ENCODE data around the gene FARS2. TPM values are rescaled to one million over a fixed set of nuclear protein-coding genes. Genes with fewer than 3 reads are reported as not detected.

Gene FARS2
- total and polyA plus RNA-seq, 2 donors (not counting 1 experiment from before 2014, with no cell fraction given): 33.0 to 35.5 TPM

- Histone ChIP-seq H4K20me1 (ENCODE audit: control insufficient read depth, insufficient read depth, low read length, poor library complexity, severe bottlenecking) (no peaks in the 10 kb centered on the region), H3K27me3 (replicated peaks in 1 of 4; ENCODE audit: control extremely low read depth in 1 of 4, control insufficient read depth in 3 of 4, insufficient read depth in 4 of 4, low read length in 3 of 4) (no peaks in the 10 kb centered on the region), H2AFZ (ENCODE audit: insufficient read depth, low read depth, low read length, poor library complexity, severe bottlenecking) (peak overlapping the region; percentile 93), H3K79me2 (ENCODE audit: control insufficient read depth, insufficient read depth, low read length) (peaks cover 8% of the 10 kb centered on the region), H3K4me1 (ENCODE audit: control insufficient read depth in 2 of 2, insufficient read depth in 2 of 2, low read length in 2 of 2) (peaks cover 63 to 75% of the 10 kb centered on the region in 2 donors), H3K9ac (ENCODE audit: low read length) (peak overlapping the region; percentile 96), H3K9me3 (ENCODE audit: control extremely low read depth in 1 of 3, control insufficient read depth in 2 of 3, insufficient read depth in 1 of 3, low read length in 2 of 3) (peaks cover 0 to 6% (median 0%) of the 10 kb centered on the region in 3 donors), H3K4me2 (replicated peaks; ENCODE audit: low read depth, low read length, poor library complexity, severe bottlenecking) (peak overlapping the region; percentile 91), H3K36me3 (replicated peaks in 1 of 2; ENCODE audit: control extremely low read depth in 1 of 2, control insufficient read depth in 1 of 2, extremely low read depth in 1 of 2, insufficient read depth in 2 of 2, low read length in 1 of 2) (no peaks in the 10 kb centered on the region), H3K27ac (ENCODE audit: low read length in 2 of 2) (peak overlapping the region; percentile 98 to 99), H3K4me3 (ENCODE audit: control extremely low read depth in 1 of 5, extremely low read depth in 1 of 5, insufficient read depth in 1 of 5, low read depth in 2 of 5, low read length in 4 of 5) (peak overlapping the region in 2 of 5 experiments; percentile 75 to 78)
- Mint-ChIP-seq H3K9me3 (ENCODE audit: insufficient read depth) (no peaks in the 10 kb centered on the region), H3K4me1 (peaks cover 77% of the 10 kb centered on the region), H3K27me3 (no peaks in the 10 kb centered on the region), H3K4me3 (peak overlapping the region; percentile 99), H3K27ac (peak overlapping the region; percentile 100)
- intact Hi-C loops (cut with micrococcal nuclease): loop anchor here (1.0 to 10.0 kb wide), 5 partner anchors 43 to 860 kb away; partner anchors contain the start of gene LY86
- DNase-seq (no peak), ATAC-seq (ENCODE audit: low read depth) (no peak)
- POLR2A ChIA-PET: interaction anchor here (0.6 to 1.3 kb wide), 2 partner anchors 60 to 107 kb away, joined by 3 to 11 read pairs; no protein-coding TSS in a partner anchor
- 94% methylated on average over 9 of the region's 10 CpGs for WGBS (ENCODE audit: insufficient coverage)
- CTCF ChIA-PET: no interaction called here
- TF ChIP-seq CTCF (IDR thresholded peaks at IDR 0.05) (no peak), EZH2 (IDR thresholded peaks at IDR 0.05; ENCODE audit: borderline replicate concordance, insufficient read depth, low read depth, low read length, poor library complexity, severe bottlenecking) (no peak)
Observed at GRCh38 chr6:5724911-5725310, 463.6 kb downstream of the FARS2 start.

- CTCF ChIA-PET: interaction anchor here (0.8 to 2.0 kb wide), 2 partner anchors 8 to 256 kb away, joined by 3 to 7 read pairs; no protein-coding TSS in a partner anchor
Observed at GRCh38 chr6:5726976-5727718, 465.8 kb downstream of the FARS2 start.

More at GRCh38 chr6:5726976-5727718, 465.8 kb downstream of the FARS2 start:
- 85% methylated on average over 14 of the region's 17 CpGs for WGBS (ENCODE audit: insufficient coverage)
- H3K27ac Mint-ChIP-seq: peak overlapping the region; percentile 81
- ATAC-seq (ENCODE audit: low read depth): peak; percentile 9
- peaks cover 74% of the 10 kb centered on the region for H3K4me1 Mint-ChIP-seq
- TF ChIP-seq CTCF (IDR thresholded peaks at IDR 0.05) (no peak), EZH2 (IDR thresholded peaks at IDR 0.05; ENCODE audit: borderline replicate concordance, insufficient read depth, low read depth, low read length, poor library complexity, severe bottlenecking) (no peak)
- no peaks in the 10 kb centered on the region for H3K9me3 Mint-ChIP-seq (ENCODE audit: insufficient read depth)
- peak overlapping the region; percentile 11 for H3K9ac ChIP-seq (ENCODE audit: low read length)
- H3K27me3 Mint-ChIP-seq: no peaks in the 10 kb centered on the region
- H3K36me3 ChIP-seq (replicated peaks in 1 of 2; ENCODE audit: control extremely low read depth in 1 of 2, control insufficient read depth in 1 of 2, extremely low read depth in 1 of 2, insufficient read depth in 2 of 2, low read length in 1 of 2): no peaks in the 10 kb centered on the region
- peak overlapping the region in 1 of 5 experiments; percentile 17 for H3K4me3 ChIP-seq (ENCODE audit: control extremely low read depth in 1 of 5, extremely low read depth in 1 of 5, insufficient read depth in 1 of 5, low read depth in 2 of 5, low read length in 4 of 5)
- peak; percentile 42 for DNase-seq
- peak overlapping the region; percentile 91 for H3K4me2 ChIP-seq (replicated peaks; ENCODE audit: low read depth, low read length, poor library complexity, severe bottlenecking)
- no peak overlapping the region for H2AFZ ChIP-seq (ENCODE audit: insufficient read depth, low read depth, low read length, poor library complexity, severe bottlenecking)
- peaks cover 63 to 75% of the 10 kb centered on the region in 2 donors for H3K4me1 ChIP-seq (ENCODE audit: control insufficient read depth in 2 of 2, insufficient read depth in 2 of 2, low read length in 2 of 2)
- peak overlapping the region in 1 of 2 donors; percentile 42 for H3K27ac ChIP-seq (ENCODE audit: low read length in 2 of 2)
- intact Hi-C loops (cut with micrococcal nuclease): loop anchor here (10.0 kb wide), 1 partner anchor 858 kb away; the partner anchor contains the start of gene LY86
- H3K79me2 ChIP-seq (ENCODE audit: control insufficient read depth, insufficient read depth, low read length): peaks cover 8% of the 10 kb centered on the region
- peak overlapping the region; percentile 58 for H3K4me3 Mint-ChIP-seq
- H4K20me1 ChIP-seq (ENCODE audit: control insufficient read depth, insufficient read depth, low read length, poor library complexity, severe bottlenecking): no peaks in the 10 kb centered on the region
- peaks cover 0 to 6% (median 0%) of the 10 kb centered on the region in 3 donors for H3K9me3 ChIP-seq (ENCODE audit: control extremely low read depth in 1 of 3, control insufficient read depth in 2 of 3, insufficient read depth in 1 of 3, low read length in 2 of 3)
- POLR2A ChIA-PET: no interaction called here
- no peaks in the 10 kb centered on the region for H3K27me3 ChIP-seq (replicated peaks in 1 of 4; ENCODE audit: control extremely low read depth in 1 of 4, control insufficient read depth in 3 of 4, insufficient read depth in 4 of 4, low read length in 3 of 4)
